ENCODE results near the gene SSR2. TPM values are rescaled to one million over a fixed set of nuclear protein-coding genes. Genes with fewer than 3 reads are reported as not detected.

The SSR2 gene
- total RNA-seq, 1 donor from 2014 or later, result 348 TPM

DNA sequence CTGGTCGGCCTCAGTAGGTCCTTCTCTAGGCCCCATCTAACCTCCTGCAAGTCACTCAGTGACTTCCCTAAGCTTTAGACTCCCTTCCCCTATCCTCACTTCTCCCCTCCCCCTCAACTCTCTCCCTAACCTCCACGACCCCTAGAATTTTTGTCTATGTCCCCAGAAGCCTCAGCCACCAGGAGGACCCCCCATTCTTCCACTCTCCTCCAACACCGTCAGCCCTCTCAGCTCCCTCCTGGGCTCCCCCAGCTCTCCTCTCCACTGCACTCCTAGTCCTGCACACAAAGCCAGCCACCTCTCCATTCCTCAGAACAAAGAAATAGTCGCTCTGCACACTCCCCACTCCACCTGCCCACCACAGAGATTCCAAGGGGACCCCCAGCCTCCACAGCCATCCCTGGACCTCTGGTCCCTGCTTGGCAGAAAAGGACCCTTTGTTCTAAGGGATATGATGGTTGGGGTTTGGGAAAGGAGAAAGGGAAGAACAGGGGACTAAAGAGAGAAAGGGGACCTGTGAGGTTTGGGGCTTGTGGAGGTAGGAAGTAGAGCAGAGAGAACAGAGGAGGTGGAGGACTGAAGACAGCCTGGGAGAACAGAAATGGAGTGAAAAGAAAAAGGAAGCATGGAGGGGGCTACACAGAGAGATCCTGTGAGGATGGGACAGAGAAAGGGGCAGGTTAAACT, 45.2 kb downstream of the SSR2 start:
- H3K4me3 ChIP-seq (ENCODE audit: low read depth, low read length), result peak overlapping the region; percentile 84
- H3K36me3 ChIP-seq (ENCODE audit: control insufficient read depth, insufficient read depth, low read length), result no peaks in the 10 kb centered on the region
- H3K27me3 ChIP-seq (ENCODE audit: control insufficient read depth, insufficient read depth, low read length), result no peaks in the 10 kb centered on the region
- no peak for DNase-seq (ENCODE audit: low read depth)
- TF ChIP-seq, protein P1, sequence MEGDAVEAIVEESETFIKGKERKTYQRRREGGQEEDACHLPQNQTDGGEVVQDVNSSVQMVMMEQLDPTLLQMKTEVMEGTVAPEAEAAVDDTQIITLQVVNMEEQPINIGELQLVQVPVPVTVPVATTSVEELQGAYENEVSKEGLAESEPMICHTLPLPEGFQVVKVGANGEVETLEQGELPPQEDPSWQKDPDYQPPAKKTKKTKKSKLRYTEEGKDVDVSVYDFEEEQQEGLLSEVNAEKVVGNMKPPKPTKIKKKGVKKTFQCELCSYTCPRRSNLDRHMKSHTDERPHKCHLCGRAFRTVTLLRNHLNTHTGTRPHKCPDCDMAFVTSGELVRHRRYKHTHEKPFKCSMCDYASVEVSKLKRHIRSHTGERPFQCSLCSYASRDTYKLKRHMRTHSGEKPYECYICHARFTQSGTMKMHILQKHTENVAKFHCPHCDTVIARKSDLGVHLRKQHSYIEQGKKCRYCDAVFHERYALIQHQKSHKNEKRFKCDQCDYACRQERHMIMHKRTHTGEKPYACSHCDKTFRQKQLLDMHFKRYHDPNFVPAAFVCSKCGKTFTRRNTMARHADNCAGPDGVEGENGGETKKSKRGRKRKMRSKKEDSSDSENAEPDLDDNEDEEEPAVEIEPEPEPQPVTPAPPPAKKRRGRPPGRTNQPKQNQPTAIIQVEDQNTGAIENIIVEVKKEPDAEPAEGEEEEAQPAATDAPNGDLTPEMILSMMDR (IDR thresholded peaks at IDR 0.05; ENCODE audit: insufficient read depth, low read length, poor library complexity, severe bottlenecking), result no peak

- Histone ChIP-seq H3K36me3 (ENCODE audit: control insufficient read depth, insufficient read depth, low read length) (no peaks in the 10 kb centered on the region), H3K27me3 (ENCODE audit: control insufficient read depth, insufficient read depth, low read length) (no peaks in the 10 kb centered on the region), H3K4me3 (ENCODE audit: low read depth, low read length) (no peak overlapping the region)
- DNase-seq (ENCODE audit: low read depth), result no peak
- TF ChIP-seq, protein P1 (IDR thresholded peaks at IDR 0.05; ENCODE audit: insufficient read depth, low read length, poor library complexity, severe bottlenecking), result no peak
Observed at GRCh38 chr1:155974208-155975115, 46.3 kb downstream of the SSR2 start.

DNA sequence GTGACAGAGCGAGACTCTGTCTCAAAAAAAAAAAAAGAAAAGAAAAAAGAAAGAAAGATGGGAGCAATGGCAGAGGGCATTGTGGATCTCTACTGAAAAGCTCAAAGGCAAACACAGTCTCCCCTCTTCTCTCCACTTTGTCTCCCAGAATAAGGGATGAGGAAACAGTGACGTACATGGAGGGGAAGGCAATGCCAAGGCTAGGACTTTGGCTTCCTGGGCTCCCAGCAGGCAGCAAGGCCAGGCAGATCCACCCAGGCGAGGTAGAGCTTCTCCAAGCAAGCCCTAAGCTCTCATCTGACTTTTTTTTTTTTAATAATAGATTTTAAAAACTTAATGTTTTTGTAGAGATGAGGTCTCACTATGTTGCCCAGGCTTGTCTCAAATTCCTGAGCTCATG, 47.0 kb downstream of the SSR2 start:
- H3K4me3 ChIP-seq (ENCODE audit: low read depth, low read length), result no peak overlapping the region
- no peak for DNase-seq (ENCODE audit: low read depth)
- H3K27me3 ChIP-seq (ENCODE audit: control insufficient read depth, insufficient read depth, low read length), result no peaks in the 10 kb centered on the region
- TF ChIP-seq, protein P1 (IDR thresholded peaks at IDR 0.05; ENCODE audit: insufficient read depth, low read length, poor library complexity, severe bottlenecking), result no peak
- H3K36me3 ChIP-seq (ENCODE audit: control insufficient read depth, insufficient read depth, low read length), result no peaks in the 10 kb centered on the region

- Histone ChIP-seq H3K27me3 (ENCODE audit: control insufficient read depth, insufficient read depth, low read length) (no peaks in the 10 kb centered on the region), H3K4me3 (ENCODE audit: low read depth, low read length) (no peak overlapping the region), H3K36me3 (ENCODE audit: control insufficient read depth, insufficient read depth, low read length) (no peaks in the 10 kb centered on the region)
- DNase-seq (ENCODE audit: low read depth), result no peak
- TF ChIP-seq, protein P1 (IDR thresholded peaks at IDR 0.05; ENCODE audit: insufficient read depth, low read length, poor library complexity, severe bottlenecking), result no peak
Observed at GRCh38 chr1:155971910-155972809, 48.6 kb downstream of the SSR2 start.

DNA sequence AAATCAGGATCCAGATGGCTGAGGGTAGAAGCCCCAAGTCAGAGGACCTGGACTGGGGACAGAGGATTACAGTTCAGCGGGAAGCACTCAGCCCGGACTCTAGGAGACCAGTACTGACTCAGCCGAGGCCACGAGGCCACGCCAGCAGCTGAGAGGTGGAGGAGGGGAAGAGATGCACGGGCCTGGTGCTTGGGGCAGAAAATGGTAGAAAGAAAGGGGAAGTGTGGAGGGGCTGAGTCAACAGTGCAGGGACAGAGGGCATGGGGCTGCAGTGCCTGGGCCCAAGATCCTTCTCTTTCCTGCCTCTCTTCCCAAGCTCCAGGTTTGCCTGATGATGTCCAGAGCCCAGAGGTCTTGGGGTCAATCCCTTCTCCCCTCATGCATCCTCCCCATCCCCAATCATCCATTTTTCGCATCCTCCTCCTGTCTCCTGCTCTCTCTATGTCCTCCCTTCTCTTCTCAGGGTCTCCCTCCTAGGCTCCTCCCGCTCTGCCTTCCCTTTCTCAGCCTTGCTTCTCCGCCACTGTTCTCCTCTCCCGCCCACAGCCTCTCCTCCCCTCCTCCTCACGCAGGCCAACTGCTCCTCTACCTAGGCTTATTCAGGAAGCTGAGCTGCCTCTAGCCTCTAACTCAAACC, 50.1 kb downstream of the SSR2 start:
- Histone ChIP-seq H3K4me3 (ENCODE audit: low read depth, low read length) (no peak overlapping the region), H3K27me3 (ENCODE audit: control insufficient read depth, insufficient read depth, low read length) (no peaks in the 10 kb centered on the region), H3K36me3 (ENCODE audit: control insufficient read depth, insufficient read depth, low read length) (no peaks in the 10 kb centered on the region)
- TF ChIP-seq, protein P1 (IDR thresholded peaks at IDR 0.05; ENCODE audit: insufficient read depth, low read length, poor library complexity, severe bottlenecking), result no peak
- DNase-seq (ENCODE audit: low read depth), result no peak
